Measurements from ENCODE around the gene SBDS.
"Not testable (repeated sequence)": the region's sequence is repeated elsewhere in the genome, so short reads cannot be mapped to it uniquely, and the experiment has no call there.

SBDS gene

GRCh38 chr7:66995050-66995776, at the start of gene SBDS:
SBDS (minus strand) TSS chr7:66995586; CDS start chr7:66995417, 169 bp downstream.
- DNase-seq (ENCODE audit: low spot score): peak; percentile 92

- DNase-seq (ENCODE audit: low spot score): not testable (repeated sequence)
Observed at GRCh38 chr7:67043559-67043930, 48.2 kb upstream of the SBDS start.

- not testable (repeated sequence) for DNase-seq (ENCODE audit: low spot score)
Observed at GRCh38 chr7:67042781-67043558, 47.6 kb upstream of the SBDS start.

- not testable (repeated sequence) for DNase-seq (ENCODE audit: low spot score)
Observed at GRCh38 chr7:67040832-67041231, 45.4 kb upstream of the SBDS start.

- DNase-seq (ENCODE audit: low spot score): not testable (repeated sequence)
Observed at GRCh38 chr7:67036432-67037395, 41.3 kb upstream of the SBDS start.

GRCh38 chr7:67033251-67033650, 37.9 kb upstream of the SBDS start:
- no peak for DNase-seq (ENCODE audit: low spot score)

- not testable (repeated sequence) for DNase-seq (ENCODE audit: low spot score)
Observed at GRCh38 chr7:67031685-67032084, 36.3 kb upstream of the SBDS start.

- not testable (repeated sequence) for DNase-seq (ENCODE audit: low spot score)
Observed at GRCh38 chr7:67025459-67025858, 30.1 kb upstream of the SBDS start.

GRCh38 chr7:67022511-67022910, 27.1 kb upstream of the SBDS start:
- no peak for DNase-seq (ENCODE audit: low spot score)

- DNase-seq (ENCODE audit: low spot score): no peak
Observed at GRCh38 chr7:67021260-67021659, 25.9 kb upstream of the SBDS start.

GRCh38 chr7:67019562-67020390, 24.4 kb upstream of the SBDS start:
- no peak for DNase-seq (ENCODE audit: low spot score)

GRCh38 chr7:67018940-67019339, 23.6 kb upstream of the SBDS start:
- no peak for DNase-seq (ENCODE audit: low spot score)

GRCh38 chr7:67017971-67018370, 22.6 kb upstream of the SBDS start:
- DNase-seq (ENCODE audit: low spot score): not testable (repeated sequence)

GRCh38 chr7:67014076-67014622, 18.8 kb upstream of the SBDS start:
- not testable (repeated sequence) for DNase-seq (ENCODE audit: low spot score)

GRCh38 chr7:67009677-67010076, 14.3 kb upstream of the SBDS start:
- not testable (repeated sequence) for DNase-seq (ENCODE audit: low spot score)

GRCh38 chr7:67008260-67008659, 12.9 kb upstream of the SBDS start:
- DNase-seq (ENCODE audit: low spot score): no peak

GRCh38 chr7:67006965-67007364, 11.6 kb upstream of the SBDS start:
- DNase-seq (ENCODE audit: low spot score): no peak

GRCh38 chr7:67004145-67004544, 8.8 kb upstream of the SBDS start:
- DNase-seq (ENCODE audit: low spot score): not testable (repeated sequence)

- DNase-seq (ENCODE audit: low spot score): not testable (repeated sequence)
Observed at GRCh38 chr7:67000601-67001258, 5.3 kb upstream of the SBDS start.

GRCh38 chr7:66996444-66997191, 1.2 kb upstream of the SBDS start, which contains the start of gene TYW1:
TYW1 (plus strand) TSS chr7:66996833; CDS start chr7:66996979, 146 bp downstream.
- DNase-seq (ENCODE audit: low spot score): peak; percentile 98
